Activated naive CD4-positive, alpha-beta T cell (primary cell): ENCODE results near the gene OR1M1.

Experiments used
- DNase-seq, 4 experiments: peaks; one replicate each; lab custom pipeline; 2025; lab: John Stamatoyannopoulos, UW

Gene OR1M1

GRCh38 chr19:9075064-9075949 lies 11.6 kb upstream of the OR1M1 start:
- DNase-seq: no peak

- DNase-seq: no peak
Measured at GRCh38 chr19:9076901-9077300, 10.0 kb upstream of the OR1M1 start.

- no peak for DNase-seq
Measured at GRCh38 chr19:9078651-9079050, 8.2 kb upstream of the OR1M1 start.

GRCh38 chr19:9107375-9107774 lies 20.5 kb downstream of the OR1M1 start, which contains the start of gene OR7G2:
OR7G2 (minus strand) TSS chr19:9107475; CDS start chr19:9103243, 4,232 bp downstream.
- DNase-seq: no peak

GRCh38 chr19:9109959-9110358 lies 23.1 kb downstream of the OR1M1 start:
- no peak for DNase-seq

GRCh38 chr19:9115307-9115813 lies 28.5 kb downstream of the OR1M1 start, which contains the start of gene OR7G1:
OR7G1 (minus strand) TSS chr19:9115763; CDS start chr19:9115763, 0 bp downstream.
- DNase-seq: no peak

GRCh38 chr19:9116547-9116946 lies 29.7 kb downstream of the OR1M1 start:
- no peak for DNase-seq

GRCh38 chr19:9126900-9127405 lies 40.1 kb downstream of the OR1M1 start, which contains the start of gene OR7G3:
OR7G3 (minus strand) TSS chr19:9126950; CDS start chr19:9126950, 0 bp downstream.
- DNase-seq: no peak

- no peak for DNase-seq
Measured at GRCh38 chr19:9128171-9128570, 41.3 kb downstream of the OR1M1 start.

GRCh38 chr19:9130965-9131364 lies 44.1 kb downstream of the OR1M1 start:
- no peak for DNase-seq

- DNase-seq: no peak
Measured at GRCh38 chr19:9132422-9132821, 45.6 kb downstream of the OR1M1 start.

GRCh38 chr19:9139609-9140158 lies 52.8 kb downstream of the OR1M1 start:
- no peak for DNase-seq

GRCh38 chr19:9140159-9140874 lies 53.5 kb downstream of the OR1M1 start, which contains the start of gene ZNF317:
ZNF317 (plus strand) TSS chr19:9140397; CDS start chr19:9156017, 15,620 bp downstream.
- DNase-seq: peak; percentile 47 to 79 (median 62)

- no peak for DNase-seq
Measured at GRCh38 chr19:9144920-9145319, 58.1 kb downstream of the OR1M1 start.
